ENCODE measurements around the gene LAMA2. TPM values are rescaled to one million over a fixed set of nuclear protein-coding genes. Genes with fewer than 3 reads are reported as not detected.
A peak's percentile ranks its signal among the peaks of the same experiment; 100 is the strongest.

Gene LAMA2
- total RNA-seq, 1 donor, result 40.2 TPM

GRCh38 chr6:128964233-128964755 is 81.4 kb downstream of the LAMA2 start:
- DNase-seq (ENCODE audit: low read depth), result no peak

GRCh38 chr6:128964771-128965170 is 81.8 kb downstream of the LAMA2 start:
- peak; percentile 55 for DNase-seq (ENCODE audit: low read depth)
- TF ChIP-seq CTCF (IDR thresholded peaks at IDR 0.05; ENCODE audit: insufficient read depth, low read depth, low read length), result no peak
- H3K4me3 ChIP-seq (ENCODE audit: low read depth, low read length), result no peak overlapping the region

More at GRCh38 chr6:128964233-128964755, 81.4 kb downstream of the LAMA2 start:
- no peak for TF ChIP-seq CTCF (IDR thresholded peaks at IDR 0.05; ENCODE audit: insufficient read depth, low read depth, low read length)
- no peak overlapping the region for H3K4me3 ChIP-seq (ENCODE audit: low read depth, low read length)

- no peak for DNase-seq (ENCODE audit: low read depth)
- no peak overlapping the region for H3K4me3 ChIP-seq (ENCODE audit: low read depth, low read length)
- no peak for TF ChIP-seq CTCF (IDR thresholded peaks at IDR 0.05; ENCODE audit: insufficient read depth, low read depth, low read length)
Observed at GRCh38 chr6:128966934-128967333, 84.0 kb downstream of the LAMA2 start.

- TF ChIP-seq CTCF (IDR thresholded peaks at IDR 0.05; ENCODE audit: insufficient read depth, low read depth, low read length), result no peak
- DNase-seq (ENCODE audit: low read depth), result peak; percentile 96
- no peak overlapping the region for H3K4me3 ChIP-seq (ENCODE audit: low read depth, low read length)
Observed at GRCh38 chr6:128979071-128979470, 96.1 kb downstream of the LAMA2 start.

- DNase-seq (ENCODE audit: low read depth), result no peak
- no peak for TF ChIP-seq CTCF (IDR thresholded peaks at IDR 0.05; ENCODE audit: insufficient read depth, low read depth, low read length)
- no peak overlapping the region for H3K4me3 ChIP-seq (ENCODE audit: low read depth, low read length)
Observed at GRCh38 chr6:128981716-128982115, 98.8 kb downstream of the LAMA2 start.

- no peak for DNase-seq (ENCODE audit: low read depth)
- no peak for TF ChIP-seq CTCF (IDR thresholded peaks at IDR 0.05; ENCODE audit: insufficient read depth, low read depth, low read length)
- H3K4me3 ChIP-seq (ENCODE audit: low read depth, low read length), result no peak overlapping the region
Observed at GRCh38 chr6:128990360-128990759, 107.4 kb downstream of the LAMA2 start.

GRCh38 chr6:128990915-128991314 is 108.0 kb downstream of the LAMA2 start:
- H3K4me3 ChIP-seq (ENCODE audit: low read depth, low read length), result no peak overlapping the region
- DNase-seq (ENCODE audit: low read depth), result no peak
- no peak for TF ChIP-seq CTCF (IDR thresholded peaks at IDR 0.05; ENCODE audit: insufficient read depth, low read depth, low read length)
